Left lung (tissue), 10 donors: Measurements from ENCODE around the gene UVRAG. TPM values are rescaled to one million over a fixed set of nuclear protein-coding genes. Genes with fewer than 3 reads are reported as not detected.

Experiments
- ATAC-seq: fragments of 200-7000 bp; cut with Tn5 transposase; one replicate; pipeline ENCODE4 v1.9.1; 2020; ENCODE audit warnings: moderate library complexity
- DNase-seq, 4 donors: peaks; one replicate each; pipeline ENCODE4 v3.0.0-alpha.2; 2013 to 2020
- H3K27ac ChIP-seq, 2 donors: fragments of 200-600 bp; sonication (generic) in 1 of 2; one replicate each; pipeline versions ENCODE4 v1.5.0 to v1.8.0; 2020 to 2021
- H3K27me3 ChIP-seq, 2 donors: fragments of 200-600 bp; sonication (generic) in 1 of 2; one replicate each; pipeline versions ENCODE4 v1.5.0 to v1.8.0; 2020 to 2021
- H3K36me3 ChIP-seq, 2 donors: fragments of 200-600 bp; sonication (generic) in 1 of 2; one replicate each; pipeline versions ENCODE4 v1.5.0 to v1.8.0; 2020 to 2021
- H3K4me1 ChIP-seq, 2 donors: fragments of 200-600 bp; one replicate each; pipeline ENCODE4 v1.8.0; 2021
- H3K4me3 ChIP-seq, 2 donors: fragments of 200-600 bp; sonication (generic) in 1 of 2; one replicate each; pipeline versions ENCODE4 v1.5.0 to v1.8.0; 2020 to 2021; ENCODE audit warnings: mild to moderate bottlenecking in 1 of 2
- H3K9me3 ChIP-seq, 2 donors: fragments of 200-600 bp; sonication (generic) in 1 of 2; one replicate each; pipeline versions ENCODE4 v1.5.0 to v1.8.0; 2020 to 2021
- intact Hi-C, 2 donors: fragments of 100-400 bp; cut with DNase I; formaldehyde crosslinking; loops; one replicate each; pipeline versions ENCODE4 v1.11.2 to v1.14.2; 2022
- polyA plus RNA-seq, 6 donors: library from polyadenylated mRNA; unstranded; fragments of 120-200 nt; gene quantifications; one replicate each; pipeline ENCODE4 v1.2.1, GENCODE V29; 2013; ENCODE audit not compliant: insufficient read length in 6 of 6
- total RNA-seq, 2 donors: library from RNA; stranded (reverse); fragmentation: NEBNext Ultra II Directional; extraction: Animal tissue kit (Norgen Biotek cat#: 25700); gene quantifications; one replicate each; pipeline ENCODE4 v1.2.1, GENCODE V29; 2021
- TF ChIP-seq, protein P1 (sequence below), 2 donors: fragments of 200-600 bp; sonication (generic) in 1 of 2; IDR thresholded peaks; one replicate each; pipeline versions ENCODE4 v1.5.0 to v1.8.0; 2021; ENCODE audit warnings: antibody characterized with exemption in 2 of 2
- donor health status: DM: no; HTN: yes; CAD: no.
- donor health status: DM: no; HTN: no; CAD: no.

Gene UVRAG
- total and polyA plus RNA-seq, 8 donors: 19.3 to 36.0 (median 22.3) TPM

DNA sequence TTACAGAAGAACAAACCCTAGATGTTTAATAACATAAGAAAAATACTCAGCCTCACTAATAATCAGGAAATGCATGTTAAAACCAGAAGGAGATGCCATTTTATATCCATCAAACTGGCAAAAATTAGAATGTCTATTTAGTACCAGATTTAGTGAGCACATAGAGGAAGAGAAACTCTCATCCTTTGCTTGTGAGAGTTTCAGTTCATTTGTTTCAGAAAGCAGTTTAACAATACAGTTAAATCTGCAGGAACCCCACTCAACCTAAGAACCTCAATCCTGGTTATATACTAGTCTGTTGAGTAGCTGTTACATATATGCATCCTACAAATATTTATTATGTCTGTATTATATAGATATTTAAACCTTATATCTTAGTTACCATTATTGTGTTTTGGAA, 218.7 kb downstream of the UVRAG start:
- Histone ChIP-seq H3K27me3 (no peaks in the 10 kb centered on the region), H3K9me3 (no peaks in the 10 kb centered on the region), H3K36me3 (no peaks in the 10 kb centered on the region), H3K27ac (no peak overlapping the region), H3K4me3 (no peak overlapping the region), H3K4me1 (no peaks in the 10 kb centered on the region)
- TF ChIP-seq, protein P1, sequence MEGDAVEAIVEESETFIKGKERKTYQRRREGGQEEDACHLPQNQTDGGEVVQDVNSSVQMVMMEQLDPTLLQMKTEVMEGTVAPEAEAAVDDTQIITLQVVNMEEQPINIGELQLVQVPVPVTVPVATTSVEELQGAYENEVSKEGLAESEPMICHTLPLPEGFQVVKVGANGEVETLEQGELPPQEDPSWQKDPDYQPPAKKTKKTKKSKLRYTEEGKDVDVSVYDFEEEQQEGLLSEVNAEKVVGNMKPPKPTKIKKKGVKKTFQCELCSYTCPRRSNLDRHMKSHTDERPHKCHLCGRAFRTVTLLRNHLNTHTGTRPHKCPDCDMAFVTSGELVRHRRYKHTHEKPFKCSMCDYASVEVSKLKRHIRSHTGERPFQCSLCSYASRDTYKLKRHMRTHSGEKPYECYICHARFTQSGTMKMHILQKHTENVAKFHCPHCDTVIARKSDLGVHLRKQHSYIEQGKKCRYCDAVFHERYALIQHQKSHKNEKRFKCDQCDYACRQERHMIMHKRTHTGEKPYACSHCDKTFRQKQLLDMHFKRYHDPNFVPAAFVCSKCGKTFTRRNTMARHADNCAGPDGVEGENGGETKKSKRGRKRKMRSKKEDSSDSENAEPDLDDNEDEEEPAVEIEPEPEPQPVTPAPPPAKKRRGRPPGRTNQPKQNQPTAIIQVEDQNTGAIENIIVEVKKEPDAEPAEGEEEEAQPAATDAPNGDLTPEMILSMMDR (IDR thresholded peaks at IDR 0.05): no peak
- DNase-seq (no peak), ATAC-seq (no peak)
- intact Hi-C loops: no loop called here

- Histone ChIP-seq H3K4me3 (no peak overlapping the region), H3K27ac (no peak overlapping the region), H3K9me3 (no peaks in the 10 kb centered on the region), H3K27me3 (no peaks in the 10 kb centered on the region), H3K4me1 (no peaks in the 10 kb centered on the region), H3K36me3 (no peaks in the 10 kb centered on the region)
- DNase-seq: no peak
- intact Hi-C loops: no loop called here
- TF ChIP-seq, protein P1 (IDR thresholded peaks at IDR 0.05): no peak
- ATAC-seq: no peak
These were observed 220.0 kb downstream of the UVRAG start for GRCh38 chr11:76035020-76035419.

DNA sequence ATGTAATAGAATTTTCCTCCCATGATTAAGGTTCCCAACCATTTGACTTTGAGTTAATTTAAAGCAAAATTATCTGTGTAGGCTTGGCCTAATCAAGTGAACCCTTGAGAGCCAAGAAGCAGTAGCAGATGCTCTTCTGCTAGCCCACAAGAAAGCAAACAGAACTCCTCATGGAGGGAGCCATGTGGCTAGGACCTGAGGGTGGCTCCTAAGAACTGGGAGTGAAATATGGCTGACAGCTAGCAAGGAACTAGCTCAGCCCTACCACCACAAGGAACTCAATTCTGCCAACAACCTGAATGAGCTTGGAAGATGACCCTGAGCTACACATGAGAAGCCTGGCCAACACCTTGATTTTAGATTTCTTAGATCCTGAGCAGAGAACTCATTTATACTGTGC, 223.6 kb downstream of the UVRAG start:
- Histone ChIP-seq H3K27me3 (no peaks in the 10 kb centered on the region), H3K9me3 (no peaks in the 10 kb centered on the region), H3K4me1 (no peaks in the 10 kb centered on the region), H3K36me3 (no peaks in the 10 kb centered on the region), H3K4me3 (no peak overlapping the region), H3K27ac (no peak overlapping the region)
- no peak for DNase-seq
- no peak for ATAC-seq
- intact Hi-C loops: no loop called here
- TF ChIP-seq, protein P1 (IDR thresholded peaks at IDR 0.05): no peak

DNA sequence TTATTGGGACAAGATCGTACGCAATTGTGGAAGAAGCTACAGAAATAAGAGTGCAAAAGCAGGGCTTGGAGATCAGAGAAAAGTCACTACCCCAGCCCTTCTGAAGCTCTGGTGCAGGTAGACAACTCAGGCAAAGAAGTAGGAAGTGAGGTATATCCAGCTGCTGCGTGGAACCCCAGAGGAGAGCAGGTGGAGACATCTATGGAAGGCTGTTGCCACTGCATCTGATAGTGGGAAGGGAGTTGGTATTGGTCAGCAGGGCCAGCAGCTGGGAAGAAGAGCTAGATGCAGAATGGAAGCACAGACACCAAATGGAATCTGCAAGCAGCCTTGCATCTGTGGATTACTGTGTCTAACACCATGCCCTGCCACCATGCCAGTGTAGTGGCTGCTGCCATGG, 226.2 kb downstream of the UVRAG start:
- no peak overlapping the region for H3K27ac ChIP-seq
- H3K27me3 ChIP-seq: no peaks in the 10 kb centered on the region
- intact Hi-C loops: no loop called here
- H3K4me1 ChIP-seq: no peaks in the 10 kb centered on the region
- DNase-seq (no peak), ATAC-seq (no peak)
- H3K9me3 ChIP-seq: no peaks in the 10 kb centered on the region
- TF ChIP-seq, protein P1 (IDR thresholded peaks at IDR 0.05): no peak
- no peaks in the 10 kb centered on the region for H3K36me3 ChIP-seq
- H3K4me3 ChIP-seq: no peak overlapping the region

- TF ChIP-seq, protein P1 (IDR thresholded peaks at IDR 0.05): no peak
- Histone ChIP-seq H3K36me3 (no peaks in the 10 kb centered on the region), H3K27ac (no peak overlapping the region), H3K9me3 (peaks cover 0 to 11% of the 10 kb centered on the region in 2 donors), H3K4me1 (no peaks in the 10 kb centered on the region), H3K27me3 (no peaks in the 10 kb centered on the region), H3K4me3 (no peak overlapping the region)
- ATAC-seq (peak; percentile 22), DNase-seq (no peak)
- intact Hi-C loops: no loop called here
These were observed 229.8 kb downstream of the UVRAG start for GRCh38 chr11:76044750-76045320.
